Neural cell (in vitro differentiated cells): ENCODE results near the gene COL25A1.

Source experiments
- CTCF ChIP-seq: fragments of 450-650 bp; IDR thresholded peaks from 2 replicates; pipeline ENCODE4 v1.5.1; 2014; ENCODE audit warnings: antibody characterized with exemption, mild to moderate bottlenecking, moderate library complexity; ENCODE audit not compliant: poor library complexity, severe bottlenecking
- EP300 ChIP-seq: fragments of 450-650 bp; conservative IDR thresholded peaks from 2 replicates; pipeline ENCODE4 v1.6.1; 2014; ENCODE audit warnings: antibody characterized with exemption, mild to moderate bottlenecking, moderate library complexity; ENCODE audit not compliant: poor library complexity, severe bottlenecking
- EZH2 ChIP-seq: fragments of 200-600, 300-800 bp; shearing (Covaris generic), sonication (generic); IDR thresholded peaks from 2 replicates; pipeline ENCODE4 v1.6.1; 2014; ENCODE audit warnings: antibody characterized with exemption, low read length, borderline replicate concordance, mild to moderate bottlenecking; ENCODE audit not compliant: insufficient read depth, poor library complexity, severe bottlenecking
- MXI1 ChIP-seq: fragments of 450-650 bp; conservative IDR thresholded peaks from 2 replicates; pipeline ENCODE4 v1.6.1; 2014; ENCODE audit warnings: antibody characterized with exemption, mild to moderate bottlenecking; ENCODE audit not compliant: poor library complexity, severe bottlenecking
- POLR2AphosphoS5 ChIP-seq: IDR thresholded peaks from 2 replicates; pipeline ENCODE4 v1.6.1; 2012
- RAD21 ChIP-seq: fragments of 450-650 bp; conservative IDR thresholded peaks from 2 replicates; pipeline ENCODE4 v1.6.1; 2014; ENCODE audit warnings: antibody characterized with exemption, mild to moderate bottlenecking, moderate library complexity
- SMC3 ChIP-seq: fragments of 450-650 bp; conservative IDR thresholded peaks from 2 replicates; pipeline ENCODE4 v1.6.1; 2014; ENCODE audit warnings: antibody characterized with exemption, mild to moderate bottlenecking, moderate library complexity; ENCODE audit not compliant: poor library complexity
- TAF1 ChIP-seq: IDR thresholded peaks from 2 replicates; pipeline ENCODE4 v1.6.1; 2012; ENCODE audit warnings: low read depth
- TF ChIP-seq, protein P1 (sequence below): IDR thresholded peaks from 2 replicates; pipeline ENCODE4 v1.6.1; 2012; ENCODE audit warnings: borderline replicate concordance

DNA sequence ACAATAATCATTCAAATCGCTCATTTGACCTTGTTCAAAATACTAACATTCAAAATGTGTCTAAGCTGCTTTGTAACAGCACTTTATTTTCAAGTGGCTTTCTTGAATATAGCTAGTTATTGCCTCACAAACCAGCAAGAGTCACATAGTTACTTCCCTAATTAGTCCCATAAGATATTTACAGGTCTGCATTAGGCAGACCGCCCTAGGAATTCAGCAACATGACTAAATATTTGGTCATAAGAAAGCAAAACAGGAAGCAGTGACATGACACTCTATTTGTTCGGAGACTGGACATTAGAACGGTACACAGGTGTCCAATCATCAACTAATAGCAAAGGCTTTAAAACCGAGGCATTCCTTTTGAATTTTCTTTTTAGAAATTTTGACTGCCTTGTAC lies 262.0 kb downstream of the COL25A1 start:
- TF ChIP-seq CTCF (no peak), EZH2 (no peak), SMC3 (no peak), RAD21 (no peak), POLR2AphosphoS5 (no peak), MXI1 (no peak), TAF1 (no peak), EP300 (no peak)
- TF ChIP-seq, protein P1, sequence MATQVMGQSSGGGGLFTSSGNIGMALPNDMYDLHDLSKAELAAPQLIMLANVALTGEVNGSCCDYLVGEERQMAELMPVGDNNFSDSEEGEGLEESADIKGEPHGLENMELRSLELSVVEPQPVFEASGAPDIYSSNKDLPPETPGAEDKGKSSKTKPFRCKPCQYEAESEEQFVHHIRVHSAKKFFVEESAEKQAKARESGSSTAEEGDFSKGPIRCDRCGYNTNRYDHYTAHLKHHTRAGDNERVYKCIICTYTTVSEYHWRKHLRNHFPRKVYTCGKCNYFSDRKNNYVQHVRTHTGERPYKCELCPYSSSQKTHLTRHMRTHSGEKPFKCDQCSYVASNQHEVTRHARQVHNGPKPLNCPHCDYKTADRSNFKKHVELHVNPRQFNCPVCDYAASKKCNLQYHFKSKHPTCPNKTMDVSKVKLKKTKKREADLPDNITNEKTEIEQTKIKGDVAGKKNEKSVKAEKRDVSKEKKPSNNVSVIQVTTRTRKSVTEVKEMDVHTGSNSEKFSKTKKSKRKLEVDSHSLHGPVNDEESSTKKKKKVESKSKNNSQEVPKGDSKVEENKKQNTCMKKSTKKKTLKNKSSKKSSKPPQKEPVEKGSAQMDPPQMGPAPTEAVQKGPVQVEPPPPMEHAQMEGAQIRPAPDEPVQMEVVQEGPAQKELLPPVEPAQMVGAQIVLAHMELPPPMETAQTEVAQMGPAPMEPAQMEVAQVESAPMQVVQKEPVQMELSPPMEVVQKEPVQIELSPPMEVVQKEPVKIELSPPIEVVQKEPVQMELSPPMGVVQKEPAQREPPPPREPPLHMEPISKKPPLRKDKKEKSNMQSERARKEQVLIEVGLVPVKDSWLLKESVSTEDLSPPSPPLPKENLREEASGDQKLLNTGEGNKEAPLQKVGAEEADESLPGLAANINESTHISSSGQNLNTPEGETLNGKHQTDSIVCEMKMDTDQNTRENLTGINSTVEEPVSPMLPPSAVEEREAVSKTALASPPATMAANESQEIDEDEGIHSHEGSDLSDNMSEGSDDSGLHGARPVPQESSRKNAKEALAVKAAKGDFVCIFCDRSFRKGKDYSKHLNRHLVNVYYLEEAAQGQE, result no peak
